NB4 (cell line): Measurements from ENCODE around the gene TRRAP.

ENCODE experiments used
- CTCF ChIP-seq: IDR thresholded peaks from one replicate; pipeline ENCODE4 v1.5.1; 2012; ENCODE audit warnings: low read depth, low read length
- POLR2A ChIP-seq: IDR thresholded peaks from 2 replicates; pipeline ENCODE4 v1.6.1; 2011; ENCODE audit warnings: mild to moderate bottlenecking; ENCODE audit not compliant: insufficient read length; ENCODE audit errors: extremely low read depth

- TF ChIP-seq POLR2A, result no peak
- no peak for TF ChIP-seq CTCF
These were observed 24.9 kb downstream of the TRRAP start for GRCh38 chr7:98903246-98903645.
